Stomach smooth muscle (tissue), 2 donors: ENCODE results near the gene WFS1.

ENCODE experiments used
- H3K27ac ChIP-seq: one replicate; pipeline ENCODE4 v1.7.0; 2013; ENCODE audit warnings: mild to moderate bottlenecking, low read length, inconsistent platforms
- H3K27me3 ChIP-seq, 2 donors: one replicate each; pipeline ENCODE4 v1.7.0; 2013; ENCODE audit warnings: low read length in 2 of 2; ENCODE audit not compliant: insufficient read depth in 2 of 2, control insufficient read depth in 1 of 2
- H3K36me3 ChIP-seq, 2 donors: one replicate each; pipeline ENCODE4 v1.7.0; 2013; ENCODE audit warnings: low read length in 2 of 2; ENCODE audit not compliant: control insufficient read depth in 2 of 2, insufficient read depth in 2 of 2
- H3K4me1 ChIP-seq: one replicate; pipeline ENCODE4 v1.7.0; 2013; ENCODE audit warnings: low read length; ENCODE audit not compliant: control insufficient read depth, insufficient read depth
- H3K4me3 ChIP-seq, 2 donors: one replicate each; pipeline ENCODE4 v1.7.0; 2013; ENCODE audit warnings: low read length in 2 of 2
- H3K9ac ChIP-seq, 2 donors: one replicate each; pipeline ENCODE4 v1.7.0; 2013; ENCODE audit warnings: low read length in 2 of 2, mild to moderate bottlenecking in 1 of 2
- H3K9me3 ChIP-seq, 2 donors: one replicate each; pipeline ENCODE4 v1.7.0; 2013; ENCODE audit warnings: low read length in 2 of 2; ENCODE audit not compliant: control insufficient read depth in 2 of 2
- donor health status: healthy.
- donor health status: Pancreatic carcinoma.

WFS1 gene

DNA sequence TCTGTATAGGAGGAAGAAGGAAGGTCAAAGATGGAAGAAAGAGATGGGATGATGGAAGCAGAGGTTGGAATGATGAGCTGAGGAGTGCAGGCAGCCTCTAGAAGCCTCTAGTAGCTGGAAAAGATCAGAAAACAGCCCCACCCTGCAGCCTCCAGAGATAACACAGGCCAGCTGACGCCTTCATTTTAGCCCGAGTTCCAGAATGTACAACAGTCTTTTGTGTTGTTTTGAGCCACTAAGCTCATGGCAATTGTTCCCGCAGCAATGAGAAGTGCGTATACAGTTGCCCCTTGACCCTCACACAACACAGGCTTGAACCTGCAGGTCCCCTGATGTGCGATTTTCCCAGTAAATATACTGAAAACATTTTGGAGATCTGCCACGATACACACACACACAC lies 72.0 kb downstream of the WFS1 start:
- Histone ChIP-seq H3K4me3 (no peak overlapping the region), H3K27me3 (peaks cover 15 to 33% of the 10 kb centered on the region in 2 donors), H3K4me1 (no peaks in the 10 kb centered on the region), H3K27ac (no peak overlapping the region), H3K9me3 (no peaks in the 10 kb centered on the region), H3K36me3 (no peaks in the 10 kb centered on the region), H3K9ac (no peak overlapping the region)

DNA sequence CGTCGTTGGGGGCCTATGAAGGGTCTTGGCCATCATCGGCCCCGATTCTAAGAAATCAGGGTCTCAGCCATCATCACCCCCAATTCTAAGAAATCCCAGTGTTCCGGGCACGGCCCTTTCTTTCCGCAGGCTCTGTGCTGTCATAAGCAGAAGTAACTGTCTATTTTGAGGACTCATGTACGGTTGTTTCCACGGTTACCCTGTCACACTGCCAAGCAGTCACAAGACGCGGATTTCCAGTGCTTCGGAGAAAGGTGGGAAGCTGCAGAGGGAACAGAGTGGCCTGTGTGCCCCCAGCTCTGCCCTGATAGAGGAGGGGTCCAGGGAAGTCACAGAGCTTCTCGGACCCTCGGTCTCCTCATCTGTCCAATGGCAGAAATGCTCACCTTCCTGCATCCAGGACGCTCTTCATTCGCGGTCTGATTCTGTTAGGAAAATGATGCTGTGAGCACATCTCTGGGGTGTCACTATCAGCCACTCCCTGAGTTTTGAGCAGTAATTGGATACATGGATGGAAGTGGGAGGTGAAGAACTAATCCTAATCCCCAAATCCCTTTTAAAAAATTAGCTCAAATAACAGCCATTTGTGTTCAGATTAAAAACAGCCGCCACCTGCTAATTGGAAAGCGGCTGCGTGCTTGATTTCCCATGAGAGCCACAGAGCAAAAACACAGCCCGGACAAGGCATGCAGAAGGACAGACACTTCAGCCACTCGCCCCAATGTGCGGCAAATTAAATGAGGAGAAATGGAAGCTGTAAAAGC lies 73.1 kb downstream of the WFS1 start:
- Histone ChIP-seq H3K4me3 (no peak overlapping the region), H3K36me3 (no peaks in the 10 kb centered on the region), H3K9me3 (no peaks in the 10 kb centered on the region), H3K9ac (no peak overlapping the region), H3K4me1 (no peaks in the 10 kb centered on the region), H3K27me3 (peaks cover 15 to 28% of the 10 kb centered on the region in 2 donors), H3K27ac (no peak overlapping the region)

DNA sequence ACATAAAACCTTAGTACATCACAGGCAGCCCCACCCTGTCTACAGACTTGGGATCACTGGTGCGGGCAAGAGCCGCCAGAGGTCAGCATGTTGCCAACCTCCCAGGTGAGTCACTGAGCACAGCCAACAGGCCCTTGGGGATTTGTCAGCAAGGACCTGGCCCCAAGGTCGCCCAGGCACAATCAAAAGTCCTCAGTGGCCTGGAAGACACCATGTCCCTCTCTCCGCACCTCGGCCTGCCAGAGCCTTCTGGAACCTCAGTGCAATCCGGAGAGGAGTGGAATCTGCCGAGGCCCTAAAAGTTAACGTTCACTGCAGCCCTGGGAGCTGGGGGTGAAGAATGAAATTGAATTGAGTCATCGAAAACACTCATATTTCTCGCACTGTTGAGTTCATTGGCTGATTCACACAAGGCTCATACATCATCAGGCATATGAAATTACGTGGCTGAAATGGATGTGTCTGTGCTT lies 74.3 kb downstream of the WFS1 start:
- Histone ChIP-seq H3K36me3 (no peaks in the 10 kb centered on the region), H3K9me3 (no peaks in the 10 kb centered on the region), H3K4me1 (no peaks in the 10 kb centered on the region), H3K9ac (no peak overlapping the region), H3K27me3 (peaks cover 10 to 25% of the 10 kb centered on the region in 2 donors), H3K4me3 (no peak overlapping the region), H3K27ac (no peak overlapping the region)

DNA sequence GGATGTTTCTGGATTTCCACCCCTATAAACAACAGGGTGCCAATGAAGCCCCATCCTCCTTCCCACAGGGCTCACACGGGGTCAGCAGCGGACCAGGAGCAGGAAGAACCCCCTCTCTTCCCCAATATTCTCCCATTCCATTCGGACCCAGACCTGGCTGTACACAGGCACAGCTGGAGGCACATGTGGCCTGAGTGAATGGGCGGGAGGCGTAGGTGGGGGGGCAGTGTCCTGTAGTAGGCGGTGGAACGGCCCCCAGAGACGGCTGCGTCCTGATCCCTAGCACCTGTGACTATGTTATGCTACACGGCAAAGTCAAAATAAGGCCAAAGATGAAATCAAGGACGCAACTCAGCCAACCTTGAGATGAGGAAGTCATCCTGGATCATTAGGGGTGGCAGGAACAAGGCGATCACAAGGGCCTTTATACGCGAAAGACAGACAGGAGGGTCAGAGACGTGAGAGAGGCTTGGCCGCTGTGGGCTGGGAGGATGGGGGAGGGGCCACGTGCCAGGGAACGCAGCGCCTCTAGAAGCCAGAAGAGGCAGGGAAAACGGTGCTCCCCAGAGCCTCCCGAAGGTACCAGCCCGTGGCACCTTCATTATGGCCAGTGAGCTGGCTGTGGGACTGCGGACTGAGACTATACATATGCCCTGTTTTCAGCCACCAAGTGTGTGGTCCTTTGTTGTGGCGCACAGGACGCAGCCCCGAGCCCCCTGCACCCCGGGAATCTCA lies 75.6 kb downstream of the WFS1 start:
- Histone ChIP-seq H3K9ac (no peak overlapping the region), H3K4me3 (no peak overlapping the region), H3K9me3 (no peaks in the 10 kb centered on the region), H3K27me3 (peaks cover 3 to 16% of the 10 kb centered on the region in 2 donors), H3K27ac (no peak overlapping the region), H3K4me1 (no peaks in the 10 kb centered on the region), H3K36me3 (no peaks in the 10 kb centered on the region)

DNA sequence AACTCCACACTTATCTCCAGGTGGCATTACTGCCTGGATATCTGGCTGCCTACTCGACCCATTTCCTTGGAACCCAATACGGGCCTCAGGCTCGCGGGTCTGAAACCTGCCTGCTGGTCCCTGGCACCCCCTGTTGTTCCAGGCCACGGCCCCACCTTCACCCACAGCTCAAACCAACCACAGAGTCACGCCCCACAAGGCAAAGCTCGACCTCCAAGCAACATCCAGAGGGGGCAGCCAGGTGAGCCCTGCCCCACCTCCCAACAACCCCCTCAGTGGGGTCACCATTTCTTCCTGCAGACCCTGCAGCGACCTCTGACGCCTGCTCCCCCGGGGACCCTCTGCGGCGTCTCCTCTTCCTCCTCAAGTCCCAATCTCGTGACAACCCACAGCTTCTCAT lies 76.2 kb downstream of the WFS1 start:
- H3K27me3 ChIP-seq, result peaks cover 3 to 11% of the 10 kb centered on the region in 2 donors
- no peak overlapping the region for H3K27ac ChIP-seq
- no peaks in the 10 kb centered on the region for H3K9me3 ChIP-seq

DNA sequence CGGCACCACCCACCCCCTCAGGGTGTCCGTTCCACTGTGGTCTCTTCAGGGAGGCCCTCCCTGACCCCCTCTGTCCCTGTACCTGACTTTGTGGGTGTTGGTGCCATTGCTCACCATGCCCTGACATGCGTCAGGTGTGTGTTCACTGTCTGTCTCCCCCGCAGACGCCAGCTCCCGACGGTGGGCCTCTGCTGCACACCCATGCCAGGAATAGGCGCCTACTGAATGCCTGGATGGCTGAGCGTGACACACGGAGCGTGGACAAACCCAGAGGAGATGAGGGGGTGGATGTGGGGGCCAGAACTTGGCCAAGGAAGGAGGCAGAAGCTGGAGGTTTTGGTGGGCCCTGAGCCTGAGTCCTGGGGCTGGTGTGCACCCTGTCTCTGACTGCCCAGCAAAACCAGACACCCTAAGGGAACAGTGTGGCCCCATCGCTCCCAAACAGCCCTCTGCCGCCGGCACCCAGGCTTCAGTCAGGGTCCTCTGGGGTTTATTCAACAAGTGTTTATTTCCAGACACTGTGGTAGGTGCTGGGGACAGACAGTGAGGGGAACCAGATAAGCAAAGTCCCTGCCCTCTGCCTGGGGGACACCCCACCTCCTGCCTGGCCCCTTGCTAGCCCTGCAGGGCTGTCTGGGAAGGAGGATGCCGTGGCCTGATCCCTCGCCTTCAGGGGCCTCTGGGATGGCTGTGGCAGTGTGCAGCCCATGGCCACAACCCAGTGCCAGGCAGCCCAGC lies 76.9 kb downstream of the WFS1 start:
- Histone ChIP-seq H3K4me1 (no peaks in the 10 kb centered on the region), H3K9me3 (no peaks in the 10 kb centered on the region), H3K27me3 (peaks cover 3 to 8% of the 10 kb centered on the region in 2 donors), H3K27ac (no peak overlapping the region), H3K36me3 (no peaks in the 10 kb centered on the region), H3K4me3 (no peak overlapping the region), H3K9ac (no peak overlapping the region)

More for the DNA sequence above, 76.2 kb downstream of the WFS1 start:
- H3K4me1 ChIP-seq, result no peaks in the 10 kb centered on the region
- H3K36me3 ChIP-seq, result no peaks in the 10 kb centered on the region
- H3K9ac ChIP-seq, result no peak overlapping the region
- H3K4me3 ChIP-seq, result no peak overlapping the region

DNA sequence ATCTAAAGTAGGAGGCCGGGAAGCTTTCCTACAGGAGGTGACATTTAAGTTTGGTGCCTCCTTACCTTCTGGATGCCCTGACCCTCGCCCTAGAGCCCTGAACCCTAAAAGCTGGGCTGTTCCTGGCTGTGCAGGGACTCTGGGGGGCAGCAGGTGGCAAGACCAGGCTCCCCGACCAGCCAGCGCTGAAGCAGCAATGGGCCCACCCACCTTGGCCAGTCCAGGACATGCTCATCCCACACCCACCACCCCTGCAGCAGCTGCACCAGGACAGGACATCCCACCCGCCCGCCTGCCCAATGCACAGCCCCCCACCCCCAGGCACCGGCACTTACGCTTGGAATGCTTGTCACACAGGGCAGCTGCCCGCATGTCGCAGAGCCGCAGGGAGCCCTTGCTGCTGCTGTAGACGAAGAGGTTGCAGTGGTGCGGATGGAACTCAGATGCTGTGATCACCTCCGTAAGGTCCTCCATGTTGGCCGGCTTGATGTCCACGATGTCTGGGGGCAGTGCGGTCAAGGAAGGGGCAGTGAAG lies 77.9 kb downstream of the WFS1 start:
- H3K36me3 ChIP-seq, result no peaks in the 10 kb centered on the region
- no peaks in the 10 kb centered on the region for H3K9me3 ChIP-seq
- no peak overlapping the region for H3K4me3 ChIP-seq
- no peaks in the 10 kb centered on the region for H3K4me1 ChIP-seq
- peaks cover 3 to 7% of the 10 kb centered on the region in 2 donors for H3K27me3 ChIP-seq
- H3K27ac ChIP-seq, result no peak overlapping the region
- H3K9ac ChIP-seq, result no peak overlapping the region

DNA sequence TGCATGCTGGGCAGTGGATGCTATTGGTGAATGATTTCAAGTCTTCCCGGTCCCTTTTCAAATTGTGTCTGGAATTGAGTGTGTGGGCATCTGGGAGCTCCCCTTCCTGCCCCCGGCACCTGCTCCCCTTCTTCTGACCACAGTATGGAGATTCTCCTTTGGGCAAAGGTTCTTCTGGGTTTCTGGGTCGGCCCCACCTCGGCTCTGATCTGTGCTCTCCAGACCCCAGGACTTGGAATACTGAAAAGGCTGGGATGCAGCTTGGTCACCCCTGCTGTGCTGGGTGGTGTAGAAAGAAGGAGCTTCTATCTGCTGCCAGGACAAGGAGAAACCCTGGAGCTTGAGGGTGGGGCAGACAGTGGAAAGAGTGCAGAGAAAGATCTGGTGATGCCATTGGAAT lies 78.8 kb downstream of the WFS1 start:
- Histone ChIP-seq H3K4me1 (no peaks in the 10 kb centered on the region), H3K27ac (no peak overlapping the region), H3K4me3 (no peak overlapping the region), H3K36me3 (no peaks in the 10 kb centered on the region), H3K9ac (no peak overlapping the region), H3K9me3 (no peaks in the 10 kb centered on the region), H3K27me3 (peaks cover 3 to 7% of the 10 kb centered on the region in 2 donors)

DNA sequence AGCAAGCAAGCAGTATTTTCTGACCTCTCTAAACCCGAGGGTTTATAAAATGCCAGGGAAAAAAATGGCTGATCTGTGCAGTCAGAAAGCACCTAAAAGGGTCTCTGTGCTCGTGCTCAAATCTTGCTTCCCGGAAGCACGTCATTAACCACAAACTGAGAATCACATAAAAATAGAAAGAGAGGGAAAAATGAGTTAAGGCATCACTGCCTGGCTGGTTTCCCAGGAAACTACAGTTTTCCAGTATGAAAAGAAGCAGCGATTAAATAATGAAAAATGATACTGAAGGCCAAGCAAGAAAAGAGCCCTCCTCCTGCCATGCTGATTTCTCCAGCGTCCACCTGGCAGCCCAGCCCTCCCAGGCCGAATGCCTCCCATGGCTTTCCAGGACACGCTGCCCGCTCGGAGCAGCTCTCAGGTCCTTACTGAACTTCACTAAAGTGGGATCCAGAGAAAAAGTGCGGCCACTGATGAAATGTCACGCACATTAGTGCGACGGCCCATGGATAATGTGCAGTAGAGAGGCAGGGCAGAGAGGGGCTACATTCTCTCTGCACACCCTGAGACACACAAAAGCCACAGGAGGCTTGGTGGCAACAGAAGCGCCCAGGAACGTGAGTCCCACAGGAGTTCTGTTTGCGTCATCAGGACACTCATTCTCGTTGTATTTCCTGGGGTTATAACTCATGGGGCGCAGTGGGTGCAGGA lies 80.4 kb downstream of the WFS1 start:
- Histone ChIP-seq H3K9ac (no peak overlapping the region), H3K4me3 (no peak overlapping the region), H3K36me3 (no peaks in the 10 kb centered on the region), H3K27ac (no peak overlapping the region), H3K4me1 (no peaks in the 10 kb centered on the region), H3K9me3 (no peaks in the 10 kb centered on the region), H3K27me3 (peaks cover 3 to 7% of the 10 kb centered on the region in 2 donors)

DNA sequence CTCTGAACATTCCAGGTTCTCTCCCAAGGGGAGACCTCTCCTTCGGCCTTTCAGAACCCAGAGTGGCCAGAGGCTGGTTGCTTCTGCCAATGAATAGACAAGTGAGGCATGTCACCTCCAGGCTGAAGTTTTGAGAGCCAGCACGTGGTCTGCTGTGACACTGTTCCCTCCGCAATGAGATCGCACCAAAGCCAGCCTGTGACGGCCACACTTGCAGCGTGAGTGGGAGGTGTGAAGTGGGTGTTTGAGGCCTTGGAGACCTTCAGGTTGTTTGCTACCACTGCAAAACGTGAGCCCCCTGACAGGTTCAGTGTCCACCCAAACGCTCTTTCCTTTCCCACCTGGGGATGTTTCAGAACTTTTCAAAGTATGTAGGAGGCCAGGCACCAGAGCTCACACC lies 81.0 kb downstream of the WFS1 start:
- no peaks in the 10 kb centered on the region for H3K36me3 ChIP-seq
- H3K27me3 ChIP-seq, result peaks cover 3 to 7% of the 10 kb centered on the region in 2 donors
- no peaks in the 10 kb centered on the region for H3K4me1 ChIP-seq
- no peak overlapping the region for H3K9ac ChIP-seq
- no peak overlapping the region for H3K4me3 ChIP-seq
- no peak overlapping the region for H3K27ac ChIP-seq
- H3K9me3 ChIP-seq, result no peaks in the 10 kb centered on the region
